ENCODE data around the gene NETO1.

DNA sequence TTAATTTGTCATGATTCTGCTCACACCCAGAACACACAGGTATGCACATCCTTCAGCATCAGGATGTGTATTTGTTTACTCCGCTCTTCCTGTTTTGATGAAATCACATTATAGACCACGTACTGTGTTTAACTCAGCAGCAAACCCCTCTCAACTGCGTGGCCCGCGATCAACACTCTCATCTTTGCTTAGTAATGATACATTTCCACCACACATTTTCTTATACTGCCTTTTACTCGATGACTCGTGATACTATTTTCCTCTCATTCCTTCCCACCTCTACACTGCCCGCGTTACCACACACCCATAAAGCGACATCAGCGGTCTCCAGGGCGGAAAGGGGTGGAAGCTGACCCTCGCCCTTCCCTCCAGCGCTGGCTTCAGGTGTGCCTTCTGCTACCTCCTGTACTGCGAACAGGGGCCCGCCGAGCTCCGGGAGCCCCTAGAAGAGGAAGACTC lies 1.3 kb downstream of the NETO1 start:
- TF ChIP-seq, protein P1, sequence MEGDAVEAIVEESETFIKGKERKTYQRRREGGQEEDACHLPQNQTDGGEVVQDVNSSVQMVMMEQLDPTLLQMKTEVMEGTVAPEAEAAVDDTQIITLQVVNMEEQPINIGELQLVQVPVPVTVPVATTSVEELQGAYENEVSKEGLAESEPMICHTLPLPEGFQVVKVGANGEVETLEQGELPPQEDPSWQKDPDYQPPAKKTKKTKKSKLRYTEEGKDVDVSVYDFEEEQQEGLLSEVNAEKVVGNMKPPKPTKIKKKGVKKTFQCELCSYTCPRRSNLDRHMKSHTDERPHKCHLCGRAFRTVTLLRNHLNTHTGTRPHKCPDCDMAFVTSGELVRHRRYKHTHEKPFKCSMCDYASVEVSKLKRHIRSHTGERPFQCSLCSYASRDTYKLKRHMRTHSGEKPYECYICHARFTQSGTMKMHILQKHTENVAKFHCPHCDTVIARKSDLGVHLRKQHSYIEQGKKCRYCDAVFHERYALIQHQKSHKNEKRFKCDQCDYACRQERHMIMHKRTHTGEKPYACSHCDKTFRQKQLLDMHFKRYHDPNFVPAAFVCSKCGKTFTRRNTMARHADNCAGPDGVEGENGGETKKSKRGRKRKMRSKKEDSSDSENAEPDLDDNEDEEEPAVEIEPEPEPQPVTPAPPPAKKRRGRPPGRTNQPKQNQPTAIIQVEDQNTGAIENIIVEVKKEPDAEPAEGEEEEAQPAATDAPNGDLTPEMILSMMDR (conservative IDR thresholded peaks at IDR 0.05; ENCODE audit: low read depth in 2 of 2) = no peak
- no peak for TF ChIP-seq EZH2 (IDR thresholded peaks at IDR 0.05; ENCODE audit: low read depth, unreplicated experiment)
- no peak for TF ChIP-seq EZH2phosphoT487 (IDR thresholded peaks at IDR 0.05; ENCODE audit: unreplicated experiment)
- TF ChIP-seq POLR2AphosphoS5 (IDR thresholded peaks at IDR 0.05; ENCODE audit: low read depth) = no peak
- TF ChIP-seq CREB1 (CRISPR knock-in tag; IDR thresholded peaks at IDR 0.05; ENCODE audit: low read depth) = no peak
- TF ChIP-seq, protein P2, sequence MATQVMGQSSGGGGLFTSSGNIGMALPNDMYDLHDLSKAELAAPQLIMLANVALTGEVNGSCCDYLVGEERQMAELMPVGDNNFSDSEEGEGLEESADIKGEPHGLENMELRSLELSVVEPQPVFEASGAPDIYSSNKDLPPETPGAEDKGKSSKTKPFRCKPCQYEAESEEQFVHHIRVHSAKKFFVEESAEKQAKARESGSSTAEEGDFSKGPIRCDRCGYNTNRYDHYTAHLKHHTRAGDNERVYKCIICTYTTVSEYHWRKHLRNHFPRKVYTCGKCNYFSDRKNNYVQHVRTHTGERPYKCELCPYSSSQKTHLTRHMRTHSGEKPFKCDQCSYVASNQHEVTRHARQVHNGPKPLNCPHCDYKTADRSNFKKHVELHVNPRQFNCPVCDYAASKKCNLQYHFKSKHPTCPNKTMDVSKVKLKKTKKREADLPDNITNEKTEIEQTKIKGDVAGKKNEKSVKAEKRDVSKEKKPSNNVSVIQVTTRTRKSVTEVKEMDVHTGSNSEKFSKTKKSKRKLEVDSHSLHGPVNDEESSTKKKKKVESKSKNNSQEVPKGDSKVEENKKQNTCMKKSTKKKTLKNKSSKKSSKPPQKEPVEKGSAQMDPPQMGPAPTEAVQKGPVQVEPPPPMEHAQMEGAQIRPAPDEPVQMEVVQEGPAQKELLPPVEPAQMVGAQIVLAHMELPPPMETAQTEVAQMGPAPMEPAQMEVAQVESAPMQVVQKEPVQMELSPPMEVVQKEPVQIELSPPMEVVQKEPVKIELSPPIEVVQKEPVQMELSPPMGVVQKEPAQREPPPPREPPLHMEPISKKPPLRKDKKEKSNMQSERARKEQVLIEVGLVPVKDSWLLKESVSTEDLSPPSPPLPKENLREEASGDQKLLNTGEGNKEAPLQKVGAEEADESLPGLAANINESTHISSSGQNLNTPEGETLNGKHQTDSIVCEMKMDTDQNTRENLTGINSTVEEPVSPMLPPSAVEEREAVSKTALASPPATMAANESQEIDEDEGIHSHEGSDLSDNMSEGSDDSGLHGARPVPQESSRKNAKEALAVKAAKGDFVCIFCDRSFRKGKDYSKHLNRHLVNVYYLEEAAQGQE (IDR thresholded peaks at IDR 0.05; ENCODE audit: unreplicated experiment) = no peak
- TF ChIP-seq ZNF331 (CRISPR knock-in tag; IDR thresholded peaks at IDR 0.05; ENCODE audit: low read depth) = no peak
- no peak for TF ChIP-seq ZNF114 (CRISPR knock-in tag; IDR thresholded peaks at IDR 0.05)
- TF ChIP-seq JUNB (IDR thresholded peaks at IDR 0.05; ENCODE audit: unreplicated experiment) = no peak
- TF ChIP-seq NANOG (IDR thresholded peaks at IDR 0.05; ENCODE audit: borderline replicate concordance) = no peak
- TF ChIP-seq, protein P3, sequence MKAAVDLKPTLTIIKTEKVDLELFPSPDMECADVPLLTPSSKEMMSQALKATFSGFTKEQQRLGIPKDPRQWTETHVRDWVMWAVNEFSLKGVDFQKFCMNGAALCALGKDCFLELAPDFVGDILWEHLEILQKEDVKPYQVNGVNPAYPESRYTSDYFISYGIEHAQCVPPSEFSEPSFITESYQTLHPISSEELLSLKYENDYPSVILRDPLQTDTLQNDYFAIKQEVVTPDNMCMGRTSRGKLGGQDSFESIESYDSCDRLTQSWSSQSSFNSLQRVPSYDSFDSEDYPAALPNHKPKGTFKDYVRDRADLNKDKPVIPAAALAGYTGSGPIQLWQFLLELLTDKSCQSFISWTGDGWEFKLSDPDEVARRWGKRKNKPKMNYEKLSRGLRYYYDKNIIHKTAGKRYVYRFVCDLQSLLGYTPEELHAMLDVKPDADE (IDR thresholded peaks at IDR 0.05) = no peak

Data from GM23338 (cell line).